Stimulated activated CD8-positive, alpha-beta memory T cell treated with anti-CD3 and anti-CD28 coated beads, Interleukin-2, amount 100 ng/mL, for 48 hours (primary cell): ENCODE results near the gene PDIA4.
"Not testable (repeated sequence)": the region's sequence is repeated elsewhere in the genome, so short reads cannot be mapped to it uniquely, and the experiment has no call there.

Source experiments
- DNase-seq, 2 donors: peaks; one replicate each; pipeline ENCODE4 v3.0.0-alpha.2; 2020; ENCODE audit warnings: low read depth in 2 of 2

The PDIA4 gene

DNA sequence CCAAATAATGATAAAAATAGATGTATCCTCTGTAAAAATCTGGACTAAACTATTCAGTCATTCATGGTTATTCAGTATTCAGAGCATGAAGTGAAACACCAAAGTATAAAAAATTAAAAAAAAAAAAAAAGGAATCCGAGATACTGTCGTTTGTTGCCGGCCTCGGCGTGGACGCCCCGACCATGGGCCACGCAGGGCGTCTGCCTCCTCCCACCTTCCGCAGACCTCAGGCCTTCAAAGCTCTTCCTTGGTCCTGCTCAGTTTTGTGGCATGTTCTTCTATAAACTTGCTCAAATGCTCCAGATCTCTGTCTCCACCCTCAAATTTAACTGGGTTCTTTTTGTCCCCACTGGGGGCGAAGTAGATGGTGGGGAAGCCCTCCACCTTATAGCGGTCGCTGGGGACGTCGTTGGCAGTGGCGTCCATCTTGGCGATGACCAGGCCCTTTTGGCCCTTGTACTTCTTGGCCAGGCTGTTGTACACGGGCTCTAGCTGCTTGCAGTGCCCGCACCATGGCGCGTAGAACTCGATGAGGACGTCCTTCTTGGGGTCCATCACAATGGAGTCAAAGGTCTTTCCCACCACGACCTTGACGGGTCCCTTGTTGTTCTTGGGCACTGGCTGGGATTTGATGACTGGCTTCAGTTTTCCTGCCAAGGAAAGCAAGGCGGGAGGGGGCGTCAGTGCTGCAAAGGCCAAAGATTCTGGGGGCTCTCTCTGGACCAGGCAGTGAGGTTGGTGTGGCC lies 24.6 kb downstream of the PDIA4 start:
- DNase-seq = no peak

DNA sequence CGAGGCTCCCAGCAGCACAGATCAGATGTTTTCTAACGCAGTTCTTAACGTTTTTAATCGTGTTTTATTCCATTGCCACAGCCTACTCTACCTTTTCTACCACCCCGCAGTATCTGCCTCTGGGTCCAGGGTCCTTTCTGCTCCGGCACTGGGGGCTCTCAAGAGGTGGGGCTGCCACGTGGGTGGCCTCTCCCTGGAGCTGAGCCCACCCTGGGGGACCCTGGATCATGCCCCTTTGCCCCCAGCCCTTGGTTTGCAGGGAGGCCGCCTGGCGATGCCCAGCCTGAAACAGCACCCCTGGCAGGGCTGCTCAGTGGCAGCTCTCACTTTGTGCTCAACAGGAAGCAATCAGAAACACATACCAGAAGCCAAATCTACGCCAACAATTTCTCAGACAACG lies 25.3 kb downstream of the PDIA4 start:
- DNase-seq = no peak

DNA sequence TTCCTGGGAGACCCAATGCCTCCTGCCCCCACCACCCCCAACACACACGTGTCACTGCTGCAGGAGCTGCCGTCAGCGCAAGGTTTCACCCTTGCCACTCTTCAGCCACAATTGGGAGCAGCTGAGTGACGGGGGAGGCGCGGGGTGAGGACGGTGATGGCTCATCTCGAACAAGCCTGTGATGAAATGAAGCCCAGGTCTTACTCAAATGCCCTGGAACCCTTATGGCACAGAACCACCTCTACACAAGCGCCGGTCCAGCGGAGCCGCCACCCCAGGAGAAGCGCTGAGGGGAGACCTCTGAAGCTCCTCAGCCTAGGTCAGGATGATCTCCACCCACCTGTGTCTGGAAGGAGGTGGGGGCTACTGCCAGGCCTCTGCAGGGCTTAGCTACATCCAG lies 25.7 kb downstream of the PDIA4 start:
- no peak for DNase-seq

DNA sequence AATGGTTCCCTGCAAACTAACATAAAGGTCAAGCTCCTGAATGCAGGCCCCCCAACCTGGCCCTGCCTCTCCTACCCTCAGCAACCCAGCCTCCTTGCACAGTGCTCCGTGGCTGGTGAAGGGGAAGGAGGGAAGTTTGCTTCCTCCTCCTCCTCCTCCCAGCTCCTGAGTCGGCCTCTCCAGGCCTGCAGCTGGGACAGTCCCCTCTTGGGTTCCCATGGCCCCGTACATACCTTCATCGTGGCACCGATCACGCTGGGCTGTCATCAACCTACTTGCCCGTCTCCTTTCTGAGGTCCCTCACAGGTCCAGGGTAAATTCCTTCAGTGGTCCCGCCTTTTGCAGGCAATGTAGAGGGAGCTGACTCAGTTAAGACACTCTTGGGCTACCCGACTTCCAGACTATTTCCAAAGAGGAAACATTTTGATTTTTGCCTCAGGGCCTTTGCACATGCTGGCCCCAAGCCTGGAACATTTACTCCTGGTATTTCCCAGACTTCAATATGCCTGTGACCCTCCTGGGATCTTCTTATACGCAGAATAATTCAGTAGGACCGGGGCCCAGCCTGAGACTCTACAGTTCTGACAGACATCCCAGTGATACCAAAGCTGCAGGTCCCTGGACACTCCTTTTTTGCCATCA lies 26.8 kb downstream of the PDIA4 start:
- no peak for DNase-seq

DNA sequence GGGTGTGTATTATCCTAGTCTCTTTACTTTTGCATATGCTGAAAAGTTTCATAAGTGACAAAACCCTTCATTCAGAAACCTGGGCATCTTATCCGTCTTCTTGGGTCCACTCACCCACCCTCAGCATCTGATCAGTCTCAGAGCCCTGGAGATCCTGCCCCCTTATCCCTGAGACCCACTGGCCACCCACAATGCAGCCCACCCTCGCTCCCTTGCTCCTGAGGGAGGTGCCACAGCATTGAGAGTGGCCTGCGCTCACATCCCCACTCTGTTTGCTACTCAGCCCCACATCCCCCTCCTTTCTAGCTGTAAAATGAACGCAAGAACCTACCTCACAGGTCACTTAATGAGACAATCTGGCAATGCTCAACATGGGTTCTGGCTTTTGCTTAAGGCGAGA lies 27.3 kb downstream of the PDIA4 start:
- no peak for DNase-seq

DNA sequence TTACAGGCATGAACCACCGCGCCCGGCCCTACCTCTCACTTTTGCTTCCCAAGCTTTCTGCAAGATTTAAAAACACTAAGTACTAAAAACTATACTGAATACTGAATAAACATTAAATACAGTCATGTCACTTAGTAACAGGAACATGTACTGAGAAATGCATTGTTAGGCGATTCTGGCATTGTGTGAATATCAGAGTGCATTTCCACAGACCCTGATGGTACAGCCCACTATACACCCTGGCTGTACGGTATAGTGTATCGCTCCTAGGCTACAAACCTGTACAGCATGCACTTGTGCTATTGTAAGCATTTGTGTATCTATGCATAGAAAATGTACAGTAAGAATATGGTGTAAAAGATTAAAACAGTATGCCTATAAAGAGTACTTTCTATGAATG lies 29.1 kb downstream of the PDIA4 start:
- DNase-seq = no peak

DNA sequence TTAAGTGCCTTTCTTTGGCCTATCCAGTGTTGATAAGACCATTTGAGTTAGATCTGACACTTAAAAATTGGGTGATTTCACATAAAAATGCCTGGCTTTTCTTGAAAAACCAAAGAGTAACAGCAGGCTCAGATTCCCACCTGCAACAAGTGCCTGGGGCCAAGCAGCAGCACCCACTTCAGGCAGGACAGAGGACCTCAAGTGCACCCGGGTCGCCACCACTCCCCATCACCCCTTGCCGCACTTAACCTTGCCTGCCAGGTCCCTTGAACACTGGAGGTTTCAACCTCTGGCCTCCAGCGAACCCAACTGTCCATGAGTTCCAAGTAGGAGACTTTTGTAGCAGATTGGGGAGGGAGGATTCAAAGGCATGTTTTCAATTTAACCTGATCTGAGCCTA lies 30.8 kb downstream of the PDIA4 start:
- no peak for DNase-seq

DNA sequence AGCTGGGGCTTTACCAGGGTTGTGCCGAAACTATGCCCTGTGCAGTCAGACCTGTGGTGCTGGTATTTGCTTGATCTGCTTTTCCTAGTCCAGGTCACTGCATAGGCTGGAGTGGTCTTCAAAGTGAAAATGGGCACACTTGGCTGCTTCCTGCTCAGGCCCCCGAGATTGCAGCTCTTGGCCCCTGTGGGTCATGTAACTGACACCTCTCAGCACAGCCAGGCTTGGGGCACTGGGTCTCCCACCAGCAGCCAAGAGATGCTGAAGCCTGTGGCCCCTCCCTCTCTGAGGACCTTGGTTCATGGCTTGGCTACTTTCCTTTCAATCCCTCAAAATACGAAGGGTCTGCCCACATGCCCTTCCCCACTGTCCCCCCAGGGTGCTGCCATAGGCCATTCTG lies 33.7 kb downstream of the PDIA4 start:
- no peak for DNase-seq

DNA sequence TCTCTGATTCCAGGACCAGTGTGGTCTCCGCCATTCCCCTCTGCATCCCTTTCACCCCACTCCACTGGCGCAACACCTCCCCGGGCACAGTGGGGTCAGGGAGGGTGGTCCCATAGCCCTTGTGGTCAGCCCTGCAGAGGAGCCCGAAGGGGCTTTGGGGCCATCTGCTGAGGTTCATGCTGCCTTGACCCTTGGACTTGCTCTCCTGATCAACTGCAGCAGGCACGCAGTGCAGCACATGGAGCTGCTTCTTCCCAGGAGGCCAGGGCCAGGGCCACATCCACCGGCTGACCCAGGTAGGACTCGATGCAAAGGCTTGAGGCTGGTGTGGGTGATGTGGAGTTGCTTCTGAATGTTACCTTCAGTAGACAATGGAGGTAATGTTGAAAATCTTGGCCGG lies 35.1 kb downstream of the PDIA4 start:
- no peak for DNase-seq

DNA sequence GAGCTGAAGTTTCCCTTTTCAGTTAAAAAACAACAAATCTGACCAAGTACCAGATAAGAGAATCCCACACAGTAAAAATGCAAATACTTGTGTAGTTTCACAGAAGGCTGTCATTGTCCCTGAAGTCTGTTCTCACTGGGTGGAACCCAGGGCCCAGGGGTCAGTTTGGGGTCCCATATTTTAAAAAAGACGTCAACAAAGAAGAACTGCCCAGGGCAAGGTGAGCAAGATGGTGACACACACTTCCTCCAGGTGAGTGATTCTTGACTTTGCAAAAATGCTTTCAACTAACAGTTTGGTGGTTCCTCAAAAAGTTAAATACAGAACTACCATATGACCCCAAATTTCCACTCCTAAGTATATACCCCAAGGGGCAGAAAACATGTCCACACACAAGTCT lies 36.8 kb downstream of the PDIA4 start:
- no peak for DNase-seq

DNA sequence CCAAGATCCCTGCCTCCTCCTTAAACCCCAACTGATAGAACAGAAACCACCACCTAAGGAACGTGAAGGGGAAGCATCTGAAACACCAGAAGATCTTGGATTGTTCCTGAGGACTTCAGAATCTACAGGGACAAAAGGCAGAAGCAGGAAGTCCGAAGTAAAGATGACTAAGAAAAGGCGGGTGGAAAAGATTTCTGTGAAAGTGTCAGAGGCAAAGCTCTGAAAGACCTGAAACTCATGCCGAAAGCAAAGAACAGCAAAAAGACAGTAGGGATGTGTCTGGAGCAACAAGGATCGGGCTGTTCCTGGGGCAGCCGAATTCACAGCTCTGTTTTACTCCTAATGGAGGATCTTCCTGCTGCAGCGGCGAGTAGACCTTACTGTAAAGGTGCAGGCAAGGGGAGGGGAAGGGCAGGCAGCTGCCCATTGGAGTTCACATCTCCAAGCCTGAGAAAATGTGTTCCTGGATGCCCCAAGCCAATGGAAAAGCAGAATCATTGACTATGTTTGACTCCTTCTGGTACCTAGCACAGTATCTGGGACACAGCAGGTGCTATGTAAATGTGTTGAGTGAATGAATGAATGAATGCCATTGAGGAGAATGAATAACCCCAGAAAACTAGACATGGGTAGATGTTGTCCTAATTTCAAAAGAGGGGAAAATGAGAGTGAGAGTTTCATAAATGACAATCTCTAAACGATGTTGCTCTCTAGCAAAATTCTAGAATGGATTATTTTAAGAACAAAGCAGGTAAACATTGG lies 40.4 kb downstream of the PDIA4 start:
- DNase-seq = no peak

DNA sequence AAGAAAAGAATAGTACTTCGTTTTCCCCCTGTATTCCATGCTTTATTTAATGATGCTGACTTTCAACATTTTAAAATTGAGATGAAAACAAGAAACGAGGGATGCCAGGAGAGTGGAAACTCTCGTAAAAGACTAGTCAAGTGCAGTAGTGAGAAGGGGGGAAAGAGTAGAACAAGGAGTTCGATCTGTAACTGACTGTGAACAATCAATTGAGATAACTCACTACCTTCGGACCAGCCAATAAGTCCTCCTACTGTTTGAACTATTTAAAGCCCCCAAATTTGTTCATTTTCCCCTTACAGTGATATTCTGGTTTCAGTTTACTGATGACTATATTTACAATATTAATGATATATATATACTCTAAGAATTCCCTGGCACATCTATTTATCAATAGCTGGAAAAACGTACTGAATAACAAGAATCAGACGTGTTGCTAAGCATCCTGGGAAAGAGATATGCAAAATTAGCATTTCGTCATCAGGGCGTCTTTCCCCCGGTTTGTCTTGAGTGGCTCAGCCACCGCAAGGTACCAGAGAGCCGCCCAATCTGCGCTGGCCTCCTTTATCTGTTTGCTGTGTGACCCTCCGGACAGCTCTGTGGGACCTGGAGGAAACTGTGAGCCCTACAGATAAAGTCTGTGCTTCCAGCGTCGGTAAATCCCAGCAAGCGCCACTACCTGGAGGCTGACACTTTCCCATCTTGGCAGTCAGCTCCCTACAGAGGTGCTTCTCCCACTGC lies 41.1 kb downstream of the PDIA4 start:
- peak; percentile 46 to 67 for DNase-seq

DNA sequence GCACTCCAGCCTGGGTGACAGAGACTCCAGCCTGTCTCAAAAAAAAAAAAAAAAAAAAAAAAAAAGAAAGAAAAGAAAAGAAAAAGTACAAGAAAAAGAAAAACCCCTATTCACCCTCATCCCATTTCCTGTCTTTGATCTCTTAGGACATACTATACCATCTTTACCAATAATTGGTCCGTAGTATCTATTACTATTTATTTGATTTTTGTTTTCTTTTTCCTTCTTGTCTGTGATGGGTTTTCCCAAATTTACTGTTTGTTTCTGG lies 41.6 kb downstream of the PDIA4 start:
- no peak for DNase-seq

DNA sequence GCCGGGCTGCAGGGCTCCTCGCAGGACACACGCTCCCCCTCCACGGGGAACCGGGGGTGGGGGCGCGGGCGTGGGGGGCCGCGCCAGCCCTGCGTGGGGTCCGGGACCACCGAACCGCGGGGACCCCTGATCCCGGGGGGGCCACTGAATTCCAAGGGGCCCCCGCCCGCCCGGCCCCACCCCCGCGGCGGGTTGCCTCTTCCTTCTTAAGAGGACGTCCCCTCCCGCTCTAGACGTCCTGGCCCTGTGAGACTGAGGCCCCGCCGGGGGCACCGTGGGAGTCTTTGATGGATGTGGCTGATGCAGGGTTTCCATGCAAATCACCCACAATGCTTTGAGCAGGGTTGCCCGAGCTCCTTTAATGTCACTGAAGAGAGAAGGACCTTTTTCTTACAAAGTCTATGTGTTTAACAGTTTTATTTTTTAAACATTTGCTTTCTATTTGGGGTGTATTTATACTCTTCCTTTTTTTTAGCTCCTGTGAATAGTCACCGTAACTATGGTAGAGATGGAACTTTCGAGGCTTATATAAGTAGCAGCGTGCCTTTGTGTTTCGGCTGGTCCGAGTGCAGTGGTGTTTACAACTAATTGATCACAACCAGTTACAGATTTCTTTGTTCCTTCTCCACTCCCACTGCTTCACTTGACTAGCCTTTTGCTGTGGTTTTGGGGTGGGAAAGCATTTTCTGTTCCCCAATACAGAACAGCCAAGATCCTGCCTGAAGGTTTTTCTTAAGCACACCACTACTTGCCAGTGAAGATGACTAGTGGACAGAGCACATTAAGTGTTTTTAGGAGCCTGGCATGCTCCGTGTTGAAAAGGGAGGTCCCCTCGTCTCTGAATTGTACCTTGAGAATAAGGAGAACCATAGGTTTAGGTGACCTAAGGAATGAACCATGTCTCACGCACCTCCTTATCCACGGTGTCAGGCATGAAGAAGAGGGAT lies 44.8 kb downstream of the PDIA4 start:
- DNase-seq = peak; percentile 76 to 78

DNA sequence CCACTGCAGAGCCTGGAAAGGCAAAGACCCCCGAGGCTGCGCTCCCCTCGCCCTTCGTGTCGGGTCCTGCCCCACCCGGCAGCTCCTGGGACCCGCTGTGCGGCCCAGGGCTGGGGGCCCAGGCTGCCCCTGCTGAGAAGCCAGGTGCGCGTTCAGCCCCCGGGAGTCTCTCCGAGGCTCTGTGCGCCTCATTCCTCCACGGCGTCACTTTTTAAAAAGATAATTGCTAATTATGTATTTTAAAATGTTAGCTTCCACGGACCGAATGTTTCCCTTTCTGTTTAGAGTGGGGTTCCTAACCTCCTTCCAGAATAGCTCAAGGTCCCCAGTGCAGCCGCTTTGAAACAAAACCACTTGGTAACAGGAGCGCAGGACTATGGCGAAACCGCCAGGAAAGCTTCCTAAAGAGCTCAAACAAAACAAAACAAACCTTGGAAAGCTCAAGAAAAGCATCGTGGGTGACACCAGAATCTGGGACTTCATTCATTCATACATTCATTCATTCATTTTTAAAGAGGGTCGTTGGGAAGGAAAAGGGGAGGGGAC lies 45.6 kb downstream of the PDIA4 start:
- DNase-seq = no peak

DNA sequence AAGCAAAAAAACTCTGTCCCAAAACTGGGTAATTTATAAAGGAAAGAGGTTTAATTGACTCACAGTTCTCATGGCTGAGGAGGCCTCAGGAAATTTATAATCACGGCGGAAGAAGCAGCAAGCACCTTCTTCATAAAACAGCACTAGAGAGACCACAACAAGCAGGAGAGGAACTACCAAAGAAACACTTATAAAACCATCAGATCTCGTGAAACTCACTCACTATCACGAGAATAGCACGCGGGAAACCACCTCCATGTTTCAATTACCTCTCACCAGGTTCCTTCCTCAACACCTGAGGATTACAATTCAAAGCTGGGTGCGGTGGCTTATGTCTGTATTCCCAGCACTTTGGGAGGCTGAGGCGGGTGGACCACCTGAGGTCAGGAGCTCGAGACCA lies 48.5 kb downstream of the PDIA4 start:
- DNase-seq = no peak

DNA sequence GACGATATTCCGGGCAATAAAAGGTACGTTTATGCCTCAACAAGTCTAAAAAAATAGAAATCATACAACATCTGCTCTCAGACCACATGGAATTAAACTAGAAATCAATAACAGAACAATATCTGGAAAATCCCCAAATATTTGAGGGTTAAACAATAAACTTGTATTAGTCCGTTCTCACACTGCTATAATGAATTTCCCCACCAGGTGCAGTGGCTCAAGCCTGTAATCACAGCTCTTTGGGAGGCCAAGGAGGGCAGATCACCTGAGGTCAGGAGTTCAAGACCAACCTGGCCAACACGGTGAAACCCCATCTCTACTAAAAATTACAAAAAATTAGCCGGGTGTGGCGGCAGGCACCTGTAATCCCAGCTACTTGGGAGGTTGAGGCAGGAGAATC lies 49.2 kb downstream of the PDIA4 start:
- not testable (repeated sequence) for DNase-seq

DNA sequence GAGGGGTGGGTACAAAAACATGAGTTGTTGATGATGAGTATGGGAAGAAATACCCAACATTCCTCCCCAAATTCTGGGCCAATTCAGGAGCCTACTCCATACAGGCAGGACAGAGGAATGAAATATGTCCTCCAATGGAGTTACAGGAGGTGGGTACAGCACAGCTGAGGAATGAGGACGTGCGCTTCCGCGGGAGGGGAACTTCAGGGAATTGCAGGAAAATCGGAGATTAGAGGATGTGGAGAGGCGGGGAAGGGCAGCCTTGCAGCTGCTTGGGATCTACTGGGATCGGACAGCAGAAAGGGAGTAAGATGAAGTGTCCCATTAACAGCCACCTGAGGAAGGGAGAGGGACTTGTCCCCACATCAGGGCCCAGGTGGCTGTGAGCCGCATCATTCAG lies 50.2 kb downstream of the PDIA4 start:
- DNase-seq = no peak

DNA sequence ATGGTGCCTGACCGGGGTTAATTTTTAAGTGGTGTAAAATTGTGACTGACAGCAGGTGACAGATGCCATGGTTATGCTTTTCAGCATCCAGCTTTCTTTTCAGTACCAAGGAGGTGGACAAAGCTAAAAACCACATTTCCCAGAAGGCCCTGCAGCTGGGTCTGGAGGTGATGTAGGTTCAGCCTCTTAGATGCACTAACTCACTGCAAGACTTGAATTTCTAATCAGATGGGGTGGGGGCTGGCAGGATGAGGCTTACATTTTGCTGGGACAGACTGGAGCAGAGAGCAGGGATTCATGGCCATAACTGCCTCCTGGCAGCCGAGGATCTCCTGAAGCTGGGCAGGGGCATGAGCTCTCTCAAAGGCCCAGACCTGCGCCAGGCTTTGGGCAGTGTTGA lies 52.4 kb downstream of the PDIA4 start:
- no peak for DNase-seq

DNA sequence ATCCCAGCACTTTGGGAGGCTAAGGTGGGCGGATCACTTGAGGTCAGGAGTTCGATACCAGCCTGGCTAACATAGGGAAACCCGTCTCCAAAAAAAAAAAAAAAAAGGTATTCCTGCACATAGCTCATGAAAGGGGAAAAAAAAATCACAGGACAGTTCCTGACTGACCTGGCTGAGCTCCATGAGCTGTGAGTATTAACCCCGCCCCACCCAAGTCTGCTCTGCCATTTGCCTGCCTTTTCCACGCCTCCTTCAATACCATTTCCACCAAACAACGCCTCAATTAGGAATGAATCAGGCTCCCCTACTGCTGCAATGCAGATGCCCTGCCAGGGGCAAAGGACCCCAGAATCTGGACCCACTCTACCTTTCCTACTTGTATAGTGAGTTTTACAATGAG lies 55.0 kb downstream of the PDIA4 start:
- no peak for DNase-seq

DNA sequence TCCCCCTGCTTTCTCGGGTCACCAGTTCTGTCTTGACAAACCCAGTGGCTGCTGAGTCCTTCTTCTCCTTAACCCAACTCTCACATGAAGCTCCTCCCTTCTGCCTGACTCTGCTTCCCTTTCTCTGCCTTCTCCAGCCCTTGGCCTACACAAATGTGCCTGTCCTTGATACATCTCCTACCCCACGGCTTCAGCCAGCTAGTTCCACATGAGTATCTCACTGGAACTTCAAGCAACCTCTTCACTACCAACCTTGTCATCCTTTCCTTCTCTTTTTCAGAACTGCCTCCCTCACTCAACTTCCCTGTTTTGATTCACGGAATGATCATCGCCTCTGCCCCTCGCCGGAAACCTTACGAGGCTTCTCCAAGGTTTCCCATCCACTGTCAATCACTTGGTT lies 55.9 kb downstream of the PDIA4 start:
- no peak for DNase-seq
